ENCODE results near the gene PHOSPHO1.
"Not testable (repeated sequence)": the region's sequence is repeated elsewhere in the genome, so short reads cannot be mapped to it uniquely, and the experiment has no call there.

PHOSPHO1 gene, protein sequence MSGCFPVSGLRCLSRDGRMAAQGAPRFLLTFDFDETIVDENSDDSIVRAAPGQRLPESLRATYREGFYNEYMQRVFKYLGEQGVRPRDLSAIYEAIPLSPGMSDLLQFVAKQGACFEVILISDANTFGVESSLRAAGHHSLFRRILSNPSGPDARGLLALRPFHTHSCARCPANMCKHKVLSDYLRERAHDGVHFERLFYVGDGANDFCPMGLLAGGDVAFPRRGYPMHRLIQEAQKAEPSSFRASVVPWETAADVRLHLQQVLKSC

DNA sequence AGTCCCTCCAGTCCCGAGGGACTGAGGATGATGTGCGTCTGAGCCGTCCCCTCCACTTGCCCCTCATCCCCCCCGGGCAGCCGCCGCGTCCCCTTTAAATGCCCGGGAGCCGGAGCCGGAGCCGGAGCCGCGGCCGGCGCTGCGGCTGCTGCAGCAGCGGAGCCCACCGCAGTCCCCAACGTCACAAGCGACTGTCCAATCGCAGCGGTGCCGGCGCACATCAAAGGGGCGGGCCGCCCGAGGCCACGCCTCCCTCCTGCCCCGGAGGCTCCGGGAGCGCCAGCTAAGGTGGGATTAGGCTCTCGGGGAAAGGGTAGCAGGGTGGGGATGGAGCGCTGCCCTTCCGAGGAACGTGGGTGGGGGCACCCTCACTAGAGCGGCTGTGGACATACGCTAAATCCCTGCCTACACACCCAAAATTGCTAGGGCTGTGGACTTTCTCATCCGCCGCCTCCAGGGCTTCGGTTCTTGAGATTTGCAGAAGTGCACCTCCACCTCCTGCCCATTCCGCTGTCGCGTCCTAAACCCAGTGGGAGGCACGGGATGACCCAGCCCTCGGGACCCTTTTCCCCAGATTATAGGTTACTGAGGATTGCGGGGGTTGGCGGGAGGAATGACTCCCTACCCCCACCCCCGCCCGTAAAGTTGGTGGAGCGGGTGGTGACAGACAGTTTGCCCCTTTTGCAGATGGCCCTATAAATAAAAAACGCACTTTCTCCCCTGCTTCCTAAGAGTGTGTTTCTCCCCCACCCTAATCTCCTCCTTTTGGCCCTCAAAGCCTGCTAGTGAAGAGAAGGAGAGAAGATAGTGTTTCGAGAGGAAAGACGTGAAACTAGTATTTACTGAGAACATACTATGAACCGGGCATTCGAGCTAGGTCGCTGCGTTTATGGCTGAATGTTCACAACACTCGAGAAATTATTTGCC, at the start of gene PHOSPHO1:
PHOSPHO1 (minus strand) TSS at position 152 of the 927 bp plus-strand sequence. CDS start 4,096 bp downstream, outside the sequence.
- DNase-seq, result peak in 11 of 14 donors; percentile 35 to 73 (median 56)

- no peak for DNase-seq
These were observed 49.5 kb upstream of the PHOSPHO1 start for GRCh38 chr17:49280061-49280460.

DNA sequence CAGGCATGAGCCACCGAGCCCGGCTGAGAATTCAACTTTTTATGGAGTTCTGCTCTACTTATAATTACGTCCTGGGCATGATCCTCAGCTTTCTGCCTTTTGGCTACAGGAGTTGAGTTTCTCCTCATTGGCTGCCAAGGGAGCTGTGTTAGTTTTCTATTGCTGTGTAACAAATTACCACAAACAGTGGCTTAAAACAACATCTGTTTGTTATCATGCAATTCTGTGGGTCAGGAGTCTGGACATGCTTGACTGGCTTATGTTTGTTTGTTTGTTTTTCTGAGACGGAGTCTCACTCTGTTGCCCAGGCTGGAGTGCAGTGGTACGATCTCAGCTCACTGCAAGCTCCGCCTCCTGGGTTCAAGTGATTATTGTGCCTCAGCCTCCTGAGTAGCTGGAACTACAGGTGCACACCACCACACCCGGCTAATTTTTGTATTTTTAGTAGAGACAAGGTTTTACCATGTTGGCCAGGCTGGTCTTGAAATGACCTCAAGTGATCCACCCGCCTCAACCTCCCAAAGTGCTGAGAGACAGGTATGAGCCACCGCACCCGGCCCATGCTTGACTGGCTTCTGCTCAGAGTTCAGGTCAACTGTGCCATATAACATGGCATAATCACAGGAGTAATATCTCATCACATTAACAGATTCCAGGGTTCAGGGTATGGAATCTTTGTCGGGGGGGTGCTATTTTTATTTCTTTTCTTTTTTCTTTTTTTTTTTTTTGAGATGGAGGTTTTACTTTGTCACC, 48.9 kb upstream of the PHOSPHO1 start:
- DNase-seq, result not testable (repeated sequence)

- no peak for DNase-seq
These were observed 47.5 kb upstream of the PHOSPHO1 start for GRCh38 chr17:49278076-49278475.

- DNase-seq, result no peak
These were observed 47.1 kb upstream of the PHOSPHO1 start for GRCh38 chr17:49277638-49278037.

GRCh38 chr17:49275981-49276380, 45.4 kb upstream of the PHOSPHO1 start:
- not testable (repeated sequence) for DNase-seq

GRCh38 chr17:49269356-49269755, 38.8 kb upstream of the PHOSPHO1 start:
- no peak for DNase-seq

DNA sequence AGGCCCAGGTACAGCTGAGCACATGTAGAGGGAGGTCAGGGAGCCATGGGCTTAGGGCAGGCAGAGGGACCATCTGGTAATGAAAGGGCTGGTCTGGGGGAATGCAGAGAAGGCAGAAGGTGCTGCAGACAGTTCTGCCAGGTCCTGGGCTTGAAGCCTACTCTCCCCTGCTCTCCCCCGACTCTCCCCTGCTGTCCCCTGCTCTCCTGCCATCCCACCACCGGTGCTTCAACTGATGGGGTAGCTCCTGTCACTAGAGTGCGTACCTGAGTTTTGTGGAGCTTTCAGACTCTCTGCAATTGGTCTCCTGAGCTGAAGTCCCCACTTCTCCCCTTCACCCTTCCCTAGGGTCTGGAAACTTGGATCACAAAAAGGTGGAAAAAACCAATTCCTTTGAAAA, 37.3 kb upstream of the PHOSPHO1 start:
- DNase-seq, result no peak

DNA sequence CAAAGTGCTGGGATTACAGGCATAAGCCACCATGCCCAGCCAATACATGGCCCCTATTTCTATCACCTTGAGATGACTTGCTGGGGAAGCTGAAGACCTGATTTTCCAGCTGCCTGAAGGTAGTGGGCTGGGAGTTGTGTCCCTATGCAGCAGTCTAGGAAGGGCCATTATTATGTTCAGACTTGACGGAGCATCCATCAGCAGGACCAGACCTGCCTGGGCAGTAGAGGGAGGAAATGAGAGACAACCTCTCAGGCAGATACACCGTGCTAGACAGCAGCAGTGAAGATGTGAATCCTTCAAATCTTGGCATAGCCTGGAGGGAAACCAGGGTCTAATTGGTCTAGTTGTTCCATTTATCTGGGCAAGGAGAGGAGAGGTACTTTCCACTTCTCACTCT, 35.6 kb upstream of the PHOSPHO1 start:
- no peak for DNase-seq

DNA sequence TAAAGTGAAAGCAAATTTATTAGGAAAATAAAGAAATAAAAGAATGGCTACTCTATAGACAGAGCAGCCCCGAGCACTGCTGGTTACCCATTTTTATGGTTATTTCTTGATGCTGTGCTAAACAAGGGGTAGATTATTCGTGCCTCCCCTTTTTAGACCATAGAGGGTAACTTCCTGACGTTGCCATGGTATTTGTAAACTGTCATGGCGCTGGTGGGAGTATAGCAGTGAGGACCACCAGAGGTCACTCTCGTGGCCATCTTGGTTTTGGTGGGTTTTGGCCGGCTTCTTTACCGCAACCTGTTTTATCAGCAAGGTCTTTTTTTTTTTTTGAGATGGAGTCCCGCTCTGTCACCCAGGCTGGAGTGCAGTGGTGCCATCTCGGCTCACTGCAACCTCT, 31.0 kb upstream of the PHOSPHO1 start:
- DNase-seq, result not testable (repeated sequence)

- peak in 2 of 14 donors; percentile 0 to 3 for DNase-seq
These were observed 30.3 kb upstream of the PHOSPHO1 start for GRCh38 chr17:49260817-49261291.

GRCh38 chr17:49260011-49260816, 29.6 kb upstream of the PHOSPHO1 start:
- DNase-seq, result peak in 6 of 14 donors; percentile 1 to 32 (median 6)

- no peak for DNase-seq
These were observed 29.1 kb upstream of the PHOSPHO1 start for GRCh38 chr17:49259663-49260010.

- no peak for DNase-seq
These were observed 27.8 kb upstream of the PHOSPHO1 start for GRCh38 chr17:49258394-49258793.

DNA sequence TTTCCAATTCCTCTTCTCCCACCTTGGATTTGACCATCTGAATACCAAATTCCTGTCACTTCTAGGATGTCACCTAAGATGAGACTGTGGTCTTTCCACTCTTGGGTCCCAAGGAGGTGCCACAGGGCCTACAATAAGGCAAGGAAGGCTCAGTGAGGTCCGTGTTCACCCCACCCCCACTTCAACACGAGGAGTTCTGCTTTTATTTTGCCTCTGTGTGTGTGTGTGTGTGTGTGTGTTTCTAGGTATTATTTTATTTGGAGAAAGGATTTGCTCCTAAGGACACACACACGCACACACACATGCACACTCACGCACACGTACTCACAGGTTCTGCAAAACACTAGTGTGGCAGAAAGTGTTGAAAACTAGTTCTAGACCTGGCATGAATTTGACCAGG, 24.5 kb upstream of the PHOSPHO1 start:
- no peak for DNase-seq

DNA sequence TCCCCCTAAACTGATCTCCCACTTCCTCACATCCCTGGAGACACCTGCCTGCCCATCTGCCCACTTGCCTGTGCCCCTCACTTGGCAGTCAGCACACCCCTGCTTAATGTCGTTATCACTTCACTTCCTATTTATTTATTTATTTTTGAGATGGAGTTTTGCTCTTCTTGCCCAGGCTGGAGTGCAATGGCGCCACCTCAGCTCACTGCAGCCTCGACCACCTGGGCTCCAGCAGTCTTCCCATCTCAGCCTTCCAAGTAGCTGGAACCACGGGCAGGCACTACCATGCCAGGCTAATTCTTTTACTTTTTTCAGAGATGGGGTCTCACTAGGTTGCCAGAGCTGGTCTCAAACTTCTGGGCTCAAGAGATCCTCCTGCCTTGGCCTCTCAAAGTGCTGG, 23.5 kb upstream of the PHOSPHO1 start:
- no peak for DNase-seq

- DNase-seq, result no peak
These were observed 21.6 kb upstream of the PHOSPHO1 start for GRCh38 chr17:49252148-49252695.

- DNase-seq, result no peak
These were observed 19.4 kb upstream of the PHOSPHO1 start for GRCh38 chr17:49249890-49250522.

DNA sequence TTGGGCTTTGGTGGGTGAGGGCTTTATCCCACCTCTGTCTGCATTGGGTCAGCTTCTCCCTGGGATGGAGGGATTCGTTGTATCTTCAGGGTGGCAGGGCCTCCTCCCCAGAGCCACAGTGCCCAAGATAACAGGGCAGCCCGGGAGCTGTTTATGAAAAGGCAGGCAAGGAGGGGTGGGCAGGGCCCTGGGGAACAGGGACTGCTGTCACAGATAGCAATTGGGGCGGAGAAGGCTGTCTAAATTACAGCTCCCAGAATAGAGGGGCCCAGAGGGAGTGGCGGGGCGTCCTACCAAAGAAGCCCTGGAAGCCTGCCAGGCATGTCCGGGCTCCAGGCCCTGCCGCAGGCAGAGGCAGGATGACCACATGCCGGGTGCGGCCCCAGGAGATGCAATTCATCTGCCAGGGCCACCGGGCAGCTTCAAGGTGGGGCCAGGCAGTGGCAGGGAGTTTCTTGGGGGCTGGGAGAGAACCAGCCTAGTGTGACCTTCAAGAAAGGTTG, 18.8 kb upstream of the PHOSPHO1 start:
- peak in 1 of 14 donors; percentile 7 for DNase-seq

DNA sequence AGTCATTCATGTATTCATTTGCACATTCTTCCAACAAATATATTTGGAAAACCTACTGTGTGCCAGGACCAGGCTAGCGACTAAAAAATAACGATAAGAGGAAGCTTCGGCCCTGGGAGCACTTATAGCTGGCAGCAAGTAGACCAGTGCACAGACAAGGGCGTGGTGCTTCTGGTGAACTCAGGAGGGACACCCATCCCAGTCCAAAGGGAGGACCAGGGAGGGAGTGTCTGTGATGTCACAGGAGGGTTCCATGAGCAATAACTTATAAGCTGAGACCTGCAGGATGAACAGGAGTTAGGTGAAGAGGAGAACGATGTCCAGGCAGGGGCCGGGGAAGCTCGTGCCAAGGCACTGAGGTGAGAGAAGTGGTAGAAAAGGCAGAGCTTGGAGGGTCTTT, 17.4 kb upstream of the PHOSPHO1 start:
- no peak for DNase-seq

DNA sequence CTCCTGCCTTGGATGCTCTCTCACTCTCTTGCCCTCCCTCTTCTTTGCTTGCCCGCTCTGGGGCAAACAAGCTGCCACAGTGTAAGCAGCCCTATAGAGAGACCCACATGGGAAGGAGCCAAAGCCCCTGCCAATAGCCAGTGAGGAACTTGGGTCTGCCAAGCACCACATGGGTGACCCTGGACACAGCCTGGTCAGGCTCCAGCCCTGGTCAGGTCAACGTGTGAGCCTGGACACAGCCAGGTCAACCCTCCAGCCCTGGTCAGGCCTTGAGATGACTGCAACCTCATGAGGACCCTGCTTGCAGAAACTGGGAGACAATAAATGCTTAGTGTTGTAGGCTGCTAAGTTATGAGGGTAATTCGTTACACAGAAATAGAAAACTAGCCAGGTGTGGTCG, 14.3 kb upstream of the PHOSPHO1 start:
- no peak for DNase-seq
